HEK293 (cell line): ENCODE results near the gene VOPP1.

ENCODE experiments used
- CTCF ChIA-PET: fragments of 350-600 bp; formaldehyde crosslinking; extraction: SDS; loops from one replicate; lab custom pipeline; 2021; ENCODE audit warnings: antibody characterized with exemption; lab: Yijun Ruan, JAX
- POLR2A ChIA-PET: fragments of 300-600 bp; formaldehyde crosslinking; extraction: SDS; loops from one replicate; lab custom pipeline; 2020; ENCODE audit warnings: antibody characterized with exemption, inconsistent platforms; lab: Yijun Ruan, JAX
- H3K27ac ChIP-seq: fragments of 200-500 bp; sonication (Bioruptor generic); 2 replicates; pipeline ENCODE4 v1.5.1; 2014; ENCODE audit warnings: low read depth, low read length, control low read depth, inconsistent platforms; ENCODE audit errors: extremely low read depth
- H3K36me3 ChIP-seq, 2 experiments: fragments of 200-500 bp in 1 of 2; sonication (Bioruptor generic) in 1 of 2; 1 replicate in 1 of 2; 2 replicates in 1 of 2; pipeline ENCODE4 v1.5.1; 2014 to 2017; ENCODE audit warnings: inconsistent platforms in 2 of 2, low read length in 2 of 2; ENCODE audit not compliant: control insufficient read depth in 2 of 2, insufficient read depth in 1 of 2
- H3K4me1 ChIP-seq: fragments of 200-500 bp; sonication (Bioruptor generic); 2 replicates; pipeline ENCODE4 v1.5.1; 2014; ENCODE audit warnings: mild to moderate bottlenecking, low read length, inconsistent platforms; ENCODE audit not compliant: control insufficient read depth, insufficient read depth
- H3K4me3 ChIP-seq: 2 replicates; pipeline ENCODE4 v1.5.1; 2011; ENCODE audit warnings: low read depth, mild to moderate bottlenecking, control low read depth, low read length, moderate library complexity
- H3K9me3 ChIP-seq: fragments of 200-500 bp; sonication (Bioruptor generic); 2 replicates; pipeline ENCODE4 v1.5.1; 2014; ENCODE audit warnings: low read depth, low read length, inconsistent platforms; ENCODE audit not compliant: control insufficient read depth, insufficient read depth
- INSM2 ChIP-seq: fragments of 450-650 bp; formaldehyde crosslinking; IDR thresholded peaks from 2 replicates; pipeline ENCODE4 v1.5.1; 2016; ENCODE audit warnings: missing biosample characterization, missing genetic modification characterization
- SCRT2 ChIP-seq: fragments of 450-650 bp; formaldehyde crosslinking; IDR thresholded peaks from 2 replicates; pipeline ENCODE4 v1.5.1; 2016; ENCODE audit warnings: missing biosample characterization, missing genetic modification characterization
- SP3 ChIP-seq: fragments of 450-650 bp; formaldehyde crosslinking; IDR thresholded peaks from 2 replicates; pipeline ENCODE4 v1.5.1; 2016; ENCODE audit warnings: missing biosample characterization, missing genetic modification characterization
- ZBTB20 ChIP-seq: fragments of 450-650 bp; formaldehyde crosslinking; IDR thresholded peaks from 2 replicates; pipeline ENCODE4 v1.5.1; 2016; ENCODE audit warnings: missing biosample characterization, missing genetic modification characterization
- ZBTB44 ChIP-seq: fragments of 450-650 bp; IDR thresholded peaks from 2 replicates; pipeline ENCODE4 v1.5.1; 2018; ENCODE audit warnings: missing biosample characterization, mild to moderate bottlenecking, missing genetic modification characterization
- ZNF133 ChIP-seq: fragments of 450-650 bp; formaldehyde crosslinking; IDR thresholded peaks from 2 replicates; pipeline ENCODE4 v1.5.1; 2016; ENCODE audit warnings: missing biosample characterization, missing genetic modification characterization
- ZNF140 ChIP-seq: fragments of 450-650 bp; formaldehyde crosslinking; IDR thresholded peaks from 2 replicates; pipeline ENCODE4 v1.5.1; 2016; ENCODE audit warnings: missing biosample characterization, missing genetic modification characterization
- ZNF175 ChIP-seq: fragments of 450-650 bp; formaldehyde crosslinking; IDR thresholded peaks from 2 replicates; pipeline ENCODE4 v1.5.1; 2016; ENCODE audit warnings: missing biosample characterization, missing genetic modification characterization
- ZNF19 ChIP-seq: fragments of 450-650 bp; formaldehyde crosslinking; IDR thresholded peaks from 2 replicates; pipeline ENCODE4; 2016; ENCODE audit warnings: missing biosample characterization, missing genetic modification characterization, low read depth
- ZNF202 ChIP-seq: fragments of 450-650 bp; formaldehyde crosslinking; IDR thresholded peaks from 2 replicates; pipeline ENCODE4 v1.5.1; 2016; ENCODE audit warnings: missing biosample characterization, missing genetic modification characterization, borderline replicate concordance
- ZNF223 ChIP-seq: fragments of 450-650 bp; formaldehyde crosslinking; IDR thresholded peaks from 2 replicates; pipeline ENCODE4 v1.5.1; 2016; ENCODE audit warnings: missing biosample characterization, missing genetic modification characterization
- ZNF23 ChIP-seq: fragments of 450-650 bp; formaldehyde crosslinking; IDR thresholded peaks from 2 replicates; pipeline ENCODE4 v1.5.1; 2016; ENCODE audit warnings: missing biosample characterization, missing genetic modification characterization, borderline replicate concordance
- ZNF248 ChIP-seq: fragments of 450-650 bp; formaldehyde crosslinking; IDR thresholded peaks from 2 replicates; pipeline ENCODE4 v1.5.1; 2017; ENCODE audit warnings: missing biosample characterization, missing genetic modification characterization
- ZNF335 ChIP-seq: fragments of 450-650 bp; formaldehyde crosslinking; conservative IDR thresholded peaks from 2 replicates; pipeline ENCODE4 v1.5.1; 2016; ENCODE audit warnings: missing biosample characterization, missing genetic modification characterization
- ZNF362 ChIP-seq: fragments of 450-650 bp; formaldehyde crosslinking; IDR thresholded peaks from 2 replicates; pipeline ENCODE4 v1.5.1; 2016; ENCODE audit warnings: missing biosample characterization, missing genetic modification characterization
- ZNF366 ChIP-seq: fragments of 450-650 bp; formaldehyde crosslinking; conservative IDR thresholded peaks from 2 replicates; pipeline ENCODE4 v1.5.1; 2016; ENCODE audit warnings: missing biosample characterization, missing genetic modification characterization
- ZNF473 ChIP-seq: fragments of 450-650 bp; formaldehyde crosslinking; IDR thresholded peaks from 2 replicates; pipeline ENCODE4 v1.5.1; 2017; ENCODE audit warnings: missing biosample characterization, missing genetic modification characterization
- ZNF48 ChIP-seq: fragments of 450-650 bp; formaldehyde crosslinking; IDR thresholded peaks from 2 replicates; pipeline ENCODE4 v1.5.1; 2016; ENCODE audit warnings: missing biosample characterization, missing genetic modification characterization
- ZNF488 ChIP-seq: fragments of 450-650 bp; formaldehyde crosslinking; IDR thresholded peaks from 2 replicates; pipeline ENCODE4 v1.5.1; 2016; ENCODE audit warnings: missing biosample characterization, missing genetic modification characterization
- ZNF514 ChIP-seq: fragments of 450-650 bp; formaldehyde crosslinking; IDR thresholded peaks from 2 replicates; pipeline ENCODE4 v1.5.1; 2016; ENCODE audit warnings: missing biosample characterization, missing genetic modification characterization
- ZNF529 ChIP-seq: fragments of 450-650 bp; formaldehyde crosslinking; IDR thresholded peaks from 2 replicates; pipeline ENCODE4 v1.5.1; 2017; ENCODE audit warnings: missing genetic modification characterization, missing biosample characterization; ENCODE audit not compliant: insufficient replicate concordance
- ZNF549 ChIP-seq: fragments of 450-650 bp; IDR thresholded peaks from 2 replicates; pipeline ENCODE4 v1.5.1; 2018; ENCODE audit warnings: missing biosample characterization, missing genetic modification characterization, mild to moderate bottlenecking, inconsistent platforms, moderate library complexity
- ZNF600 ChIP-seq: fragments of 450-650 bp; formaldehyde crosslinking; IDR thresholded peaks from 2 replicates; pipeline ENCODE4 v1.5.1; 2016; ENCODE audit warnings: missing biosample characterization, missing genetic modification characterization
- ZNF704 ChIP-seq: fragments of 450-650 bp; formaldehyde crosslinking; IDR thresholded peaks from 2 replicates; pipeline ENCODE4 v1.5.1; 2016; ENCODE audit warnings: missing biosample characterization, missing genetic modification characterization
- ZNF707 ChIP-seq: fragments of 450-650 bp; formaldehyde crosslinking; IDR thresholded peaks from 2 replicates; pipeline ENCODE4 v1.5.1; 2016; ENCODE audit warnings: missing biosample characterization, missing genetic modification characterization

The VOPP1 gene

GRCh38 chr7:55441774-55442522, 130.4 kb downstream of the VOPP1 start:
- no peak overlapping the region for H3K27ac ChIP-seq
- ChIA-PET POLR2A (no interaction called here), CTCF (interaction anchor here (0.7 kb wide), 1 partner anchor 651 kb away, joined by 3 read pairs; the partner anchor contains the start of gene PHKG1)
- no peaks in the 10 kb centered on the region for H3K9me3 ChIP-seq
- no peaks in the 10 kb centered on the region for H3K36me3 ChIP-seq
- H3K4me1 ChIP-seq: no peaks in the 10 kb centered on the region
- no peak for TF ChIP-seq ZBTB44 (tag by site-specific recombination)
- no peak for TF ChIP-seq ZNF600 (tag by site-specific recombination)
- no peak for TF ChIP-seq ZNF48 (tag by site-specific recombination)
- TF ChIP-seq ZNF223 (tag by site-specific recombination): no peak
- TF ChIP-seq SP3 (tag by site-specific recombination): no peak
- TF ChIP-seq SCRT2: no peak
- TF ChIP-seq ZNF133 (tag by site-specific recombination): no peak
- TF ChIP-seq ZNF529 (tag by site-specific recombination): no peak
- TF ChIP-seq ZNF473: no peak
- no peak for TF ChIP-seq ZNF140
- no peak for TF ChIP-seq ZNF514
- TF ChIP-seq ZNF707 (tag by site-specific recombination): no peak
- no peak for TF ChIP-seq ZNF704
- no peak for TF ChIP-seq ZNF366 (tag by site-specific recombination)
- no peak for TF ChIP-seq INSM2 (tag by site-specific recombination)
- TF ChIP-seq ZNF23 (tag by site-specific recombination): no peak
- TF ChIP-seq ZNF248 (tag by site-specific recombination): no peak
- no peak for TF ChIP-seq ZNF362
- TF ChIP-seq ZNF175 (tag by site-specific recombination): no peak
- no peak for TF ChIP-seq ZBTB20 (tag by site-specific recombination)
- TF ChIP-seq, all 188 proteins: peak for 0
- no peak overlapping the region for H3K4me3 ChIP-seq

GRCh38 chr7:55441002-55441401, 131.3 kb downstream of the VOPP1 start:
- no peak overlapping the region for H3K27ac ChIP-seq
- CTCF ChIA-PET: no interaction called here
- no peaks in the 10 kb centered on the region for H3K4me1 ChIP-seq
- H3K9me3 ChIP-seq: no peaks in the 10 kb centered on the region
- no peak for TF ChIP-seq ZNF488 (tag by site-specific recombination)
- no peak for TF ChIP-seq ZNF335 (tag by site-specific recombination)
- TF ChIP-seq ZNF19 (tag by site-specific recombination): no peak
- no peak for TF ChIP-seq ZNF202 (tag by site-specific recombination)
- TF ChIP-seq ZNF549 (tag by site-specific recombination): no peak
- POLR2A ChIA-PET: no interaction called here
- H3K36me3 ChIP-seq: no peaks in the 10 kb centered on the region
- H3K4me3 ChIP-seq: no peak overlapping the region
